GM13977 (cell line): ENCODE measurements around the gene PDHA1.

Experiments used
- DNase-seq: peaks from one replicate; pipeline ENCODE4 v3.0.0; 2012; ENCODE audit warnings: low spot score
- CTCF ChIP-seq: IDR thresholded peaks from 2 replicates; pipeline ENCODE4 v1.5.1; 2012; ENCODE audit warnings: mild to moderate bottlenecking, control low read depth; ENCODE audit not compliant: insufficient read depth; ENCODE audit errors: extremely low read depth, missing control alignments
- in situ Hi-C: fragments of 300-500 bp; cut with MboI; formaldehyde crosslinking; loops from one replicate; pipeline ENCODE4 v1.12.0; 2022; ENCODE audit warnings: low sequenced_read_pairs, low pct_unique_long_range_greater_than_20kb, mixed read lengths, inconsistent platforms; ENCODE audit not compliant: unreplicated experiment

PDHA1 gene

GRCh38 chrX:19372547-19373331 is 29.0 kb downstream of the PDHA1 start:
- no peak for DNase-seq
- TF ChIP-seq CTCF = no peak
- in situ Hi-C loops = no loop called here

GRCh38 chrX:19373351-19373891 is 29.7 kb downstream of the PDHA1 start:
- TF ChIP-seq CTCF = no peak
- DNase-seq = no peak
- in situ Hi-C loops = no loop called here

- in situ Hi-C loops = no loop called here
- no peak for TF ChIP-seq CTCF
- no peak for DNase-seq
Observed at GRCh38 chrX:19375546-19375945, 31.8 kb downstream of the PDHA1 start.

GRCh38 chrX:19377799-19378198 is 34.1 kb downstream of the PDHA1 start:
- in situ Hi-C loops = no loop called here
- no peak for TF ChIP-seq CTCF
- no peak for DNase-seq

GRCh38 chrX:19381326-19381725 is 37.6 kb downstream of the PDHA1 start:
- no peak for TF ChIP-seq CTCF
- in situ Hi-C loops = no loop called here
- no peak for DNase-seq

- peak; percentile 56 for DNase-seq
- in situ Hi-C loops = no loop called here
- TF ChIP-seq CTCF = peak; percentile 67
Observed at GRCh38 chrX:19382555-19383145, 38.9 kb downstream of the PDHA1 start.
